ENCODE results near the gene OR4B1.

OR4B1 gene, protein sequence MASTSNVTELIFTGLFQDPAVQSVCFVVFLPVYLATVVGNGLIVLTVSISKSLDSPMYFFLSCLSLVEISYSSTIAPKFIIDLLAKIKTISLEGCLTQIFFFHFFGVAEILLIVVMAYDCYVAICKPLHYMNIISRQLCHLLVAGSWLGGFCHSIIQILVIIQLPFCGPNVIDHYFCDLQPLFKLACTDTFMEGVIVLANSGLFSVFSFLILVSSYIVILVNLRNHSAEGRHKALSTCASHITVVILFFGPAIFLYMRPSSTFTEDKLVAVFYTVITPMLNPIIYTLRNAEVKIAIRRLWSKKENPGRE

DNA sequence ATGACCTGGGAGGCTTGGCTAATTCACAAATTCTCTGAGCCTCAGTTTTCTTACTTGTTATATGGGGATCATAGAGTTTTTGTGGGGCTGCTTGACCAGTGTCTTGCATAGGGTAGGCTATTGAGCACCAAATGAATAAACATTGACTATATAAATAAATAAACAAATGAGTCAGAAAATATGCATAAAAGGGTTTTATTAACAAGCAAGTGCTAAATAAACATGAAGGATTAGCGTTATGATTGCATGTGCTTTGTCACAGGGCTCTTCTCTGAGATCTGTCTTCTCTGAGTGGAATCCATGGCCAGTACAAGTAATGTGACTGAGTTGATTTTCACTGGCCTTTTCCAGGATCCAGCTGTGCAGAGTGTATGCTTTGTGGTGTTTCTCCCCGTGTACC is at the start of gene OR4B1:
OR4B1 (plus strand) TSS at position 301 of the 400 bp plus-strand sequence; CDS start at position 301, 0 bp downstream.
- no peaks in the 10 kb centered on the region for H3K36me3 ChIP-seq (ENCODE audit: insufficient read depth, low read length)
- no peak within 1 kb of the TSS for H3K4me3 ChIP-seq (ENCODE audit: low read depth in 1 of 2, low read length in 2 of 2)
- no peak within 1 kb of the TSS for H3K27ac ChIP-seq (ENCODE audit: low read depth, low read length)
- H3K9ac ChIP-seq (ENCODE audit: low read length) = no peak within 1 kb of the TSS
- H3K4me1 ChIP-seq (ENCODE audit: insufficient read depth, low read length) = no peaks in the 10 kb centered on the region
- no peaks in the 10 kb centered on the region for H3K27me3 ChIP-seq (ENCODE audit: control insufficient read depth in 1 of 2, insufficient read depth in 2 of 2, low read length in 2 of 2)
- no peaks in the 10 kb centered on the region for H3K9me3 ChIP-seq (ENCODE audit: low read length)

GRCh38 chr11:48167380-48167779 is 49.2 kb upstream of the OR4B1 start:
- H3K9ac ChIP-seq (ENCODE audit: low read length) = no peak overlapping the region
- no peaks in the 10 kb centered on the region for H3K9me3 ChIP-seq (ENCODE audit: low read length)
- no peaks in the 10 kb centered on the region for H3K4me1 ChIP-seq (ENCODE audit: insufficient read depth, low read length)
- H3K27me3 ChIP-seq (ENCODE audit: control insufficient read depth in 1 of 2, insufficient read depth in 2 of 2, low read length in 2 of 2) = no peaks in the 10 kb centered on the region
- H3K27ac ChIP-seq (ENCODE audit: low read depth, low read length) = no peak overlapping the region
- H3K36me3 ChIP-seq (ENCODE audit: insufficient read depth, low read length) = peaks cover 7% of the 10 kb centered on the region
- no peak overlapping the region for H3K4me3 ChIP-seq (ENCODE audit: low read depth in 1 of 2, low read length in 2 of 2)

DNA sequence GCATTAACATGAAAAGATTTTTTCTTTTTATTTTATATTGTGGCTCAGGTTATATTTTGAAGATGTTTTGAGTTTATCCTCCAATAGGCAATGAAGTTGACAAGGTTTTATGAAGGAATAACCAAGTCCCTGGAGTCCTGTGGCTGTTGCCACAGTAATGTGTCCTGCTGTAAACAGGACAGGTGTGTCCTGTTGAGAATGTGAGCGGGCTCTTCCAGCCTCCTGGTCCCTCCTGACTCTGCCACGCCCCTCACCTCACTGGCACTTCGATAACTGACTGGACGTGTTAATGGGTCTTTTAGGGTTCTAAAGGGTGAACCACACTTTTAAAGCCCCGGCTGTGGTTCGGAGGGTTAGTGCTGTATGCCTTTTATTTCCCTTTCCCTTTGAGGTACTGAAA is 47.8 kb upstream of the OR4B1 start:
- Histone ChIP-seq H3K4me3 (ENCODE audit: low read depth in 1 of 2, low read length in 2 of 2) (no peak overlapping the region), H3K4me1 (ENCODE audit: insufficient read depth, low read length) (no peaks in the 10 kb centered on the region), H3K27me3 (ENCODE audit: control insufficient read depth in 1 of 2, insufficient read depth in 2 of 2, low read length in 2 of 2) (no peaks in the 10 kb centered on the region), H3K9me3 (ENCODE audit: low read length) (no peaks in the 10 kb centered on the region), H3K27ac (ENCODE audit: low read depth, low read length) (no peak overlapping the region), H3K9ac (ENCODE audit: low read length) (no peak overlapping the region), H3K36me3 (ENCODE audit: insufficient read depth, low read length) (peaks cover 5% of the 10 kb centered on the region)

DNA sequence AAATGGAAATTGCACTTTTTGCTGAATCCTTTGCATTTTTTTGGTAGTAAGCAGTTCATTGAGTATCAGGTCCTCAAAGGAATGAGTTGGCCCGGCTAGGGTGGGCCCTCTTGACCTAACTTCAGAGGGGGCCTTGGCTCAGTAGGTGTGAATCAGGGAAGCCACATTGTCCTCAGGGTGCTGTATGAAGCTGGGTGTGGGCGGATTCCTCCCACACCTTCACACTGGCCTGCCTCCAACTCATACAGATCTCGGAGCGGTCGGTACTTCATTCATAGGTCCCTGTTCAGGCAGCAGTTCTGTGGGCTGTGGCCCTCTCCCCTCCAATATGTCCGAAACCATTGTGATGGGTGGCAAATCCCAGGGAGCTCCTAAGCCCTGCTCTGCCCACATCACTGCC is 47.4 kb upstream of the OR4B1 start:
- H3K9me3 ChIP-seq (ENCODE audit: low read length) = no peaks in the 10 kb centered on the region
- no peak overlapping the region for H3K27ac ChIP-seq (ENCODE audit: low read depth, low read length)
- H3K9ac ChIP-seq (ENCODE audit: low read length) = no peak overlapping the region
- H3K4me3 ChIP-seq (ENCODE audit: low read depth in 1 of 2, low read length in 2 of 2) = no peak overlapping the region
- H3K4me1 ChIP-seq (ENCODE audit: insufficient read depth, low read length) = no peaks in the 10 kb centered on the region
- H3K27me3 ChIP-seq (ENCODE audit: control insufficient read depth in 1 of 2, insufficient read depth in 2 of 2, low read length in 2 of 2) = no peaks in the 10 kb centered on the region
- H3K36me3 ChIP-seq (ENCODE audit: insufficient read depth, low read length) = peaks cover under 1% of the 10 kb centered on the region

- no peaks in the 10 kb centered on the region for H3K9me3 ChIP-seq (ENCODE audit: low read length)
- H3K36me3 ChIP-seq (ENCODE audit: insufficient read depth, low read length) = no peaks in the 10 kb centered on the region
- no peaks in the 10 kb centered on the region for H3K4me1 ChIP-seq (ENCODE audit: insufficient read depth, low read length)
- no peak overlapping the region for H3K9ac ChIP-seq (ENCODE audit: low read length)
- no peaks in the 10 kb centered on the region for H3K27me3 ChIP-seq (ENCODE audit: control insufficient read depth in 1 of 2, insufficient read depth in 2 of 2, low read length in 2 of 2)
- H3K27ac ChIP-seq (ENCODE audit: low read depth, low read length) = no peak overlapping the region
- H3K4me3 ChIP-seq (ENCODE audit: low read depth in 1 of 2, low read length in 2 of 2) = no peak overlapping the region
Observed at GRCh38 chr11:48169717-48170116, 46.9 kb upstream of the OR4B1 start.

DNA sequence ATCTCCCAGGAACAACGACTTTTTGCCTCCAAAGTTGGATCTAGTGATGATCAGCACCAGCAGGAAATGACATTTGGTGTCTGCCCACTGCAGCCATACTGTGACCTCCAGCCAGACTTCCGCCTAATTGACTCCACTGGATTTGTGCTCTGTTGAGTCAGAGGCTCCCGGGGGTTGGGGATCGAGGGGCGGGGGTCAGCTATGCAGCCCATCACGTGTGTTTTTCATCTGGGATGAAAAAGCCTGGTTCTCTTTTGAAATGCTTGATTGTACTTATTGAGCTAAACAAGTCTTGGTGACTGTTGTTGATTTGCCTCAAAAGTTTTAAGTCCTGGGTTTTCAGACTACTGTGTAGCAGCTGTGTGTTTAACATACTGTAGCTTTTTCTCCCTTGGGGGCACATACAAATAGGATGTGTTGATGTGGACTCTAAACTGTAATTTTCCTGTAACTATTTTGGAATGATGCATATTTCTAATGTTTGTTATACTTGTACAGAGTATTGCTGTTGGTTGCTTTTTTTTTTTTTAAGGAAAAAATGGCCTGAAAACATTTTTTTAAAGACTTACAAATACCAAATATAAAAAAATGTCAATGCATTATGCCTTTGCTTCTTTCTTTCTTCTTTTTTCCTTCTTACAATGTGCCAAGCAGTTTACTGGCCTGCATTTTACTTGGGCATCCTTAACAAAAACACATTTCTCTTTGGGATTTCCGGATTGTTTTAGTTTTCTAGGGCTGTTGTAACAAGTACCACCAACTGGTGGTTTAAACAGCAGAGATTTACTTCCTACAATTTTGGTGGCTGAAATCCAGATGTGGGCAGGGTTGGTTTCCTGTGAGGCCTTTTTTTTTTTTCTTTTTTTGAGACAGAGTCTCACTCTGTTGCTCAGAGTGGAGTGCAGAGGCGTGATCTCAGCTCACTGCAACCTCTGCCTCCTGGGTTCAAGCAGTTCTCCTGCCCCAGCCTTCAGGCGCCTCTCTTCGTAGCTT is 46.1 kb upstream of the OR4B1 start:
- no peak overlapping the region for H3K27ac ChIP-seq (ENCODE audit: low read depth, low read length)

DNA sequence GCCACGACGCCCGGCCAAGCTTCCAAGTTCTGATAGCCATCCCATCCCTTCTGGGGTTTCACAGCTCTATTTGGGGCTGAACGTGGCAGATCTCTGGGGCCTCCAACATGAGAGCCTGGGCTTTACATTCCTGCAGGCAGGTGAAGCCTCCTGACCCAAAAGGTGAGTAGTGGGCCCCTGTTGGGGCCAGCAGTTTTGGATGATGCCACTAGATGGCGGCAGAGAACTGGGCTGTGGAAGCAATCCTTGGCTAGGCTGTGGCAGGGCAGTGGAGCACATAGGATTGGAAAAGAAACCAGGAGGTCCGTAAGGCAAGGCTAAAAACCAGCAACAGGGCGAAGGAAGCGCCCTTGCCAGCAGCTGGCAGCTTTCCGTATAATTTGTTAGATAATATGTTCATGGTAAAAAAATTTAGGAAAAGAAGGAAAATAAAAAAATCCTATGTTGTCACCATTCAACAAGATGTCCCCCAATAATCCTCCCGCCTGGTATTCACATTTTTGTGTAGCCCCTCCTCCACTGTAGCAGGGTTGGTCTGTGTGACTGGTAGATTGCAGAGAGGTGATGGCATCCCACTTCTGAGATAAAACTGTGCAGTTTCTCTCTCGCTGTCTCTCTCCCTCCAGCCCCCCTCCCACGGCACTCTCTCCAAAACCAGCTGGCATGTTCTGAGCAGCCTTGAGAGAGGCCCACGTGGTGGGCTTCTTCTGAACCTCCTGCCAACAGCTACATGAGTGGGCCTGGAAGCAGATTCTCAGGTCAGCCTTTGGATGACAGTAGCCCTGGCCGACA is 43.6 kb upstream of the OR4B1 start:
- no peak overlapping the region for H3K27ac ChIP-seq (ENCODE audit: low read depth, low read length)
- H3K9me3 ChIP-seq (ENCODE audit: low read length) = no peaks in the 10 kb centered on the region
- no peak overlapping the region for H3K9ac ChIP-seq (ENCODE audit: low read length)
- no peaks in the 10 kb centered on the region for H3K4me1 ChIP-seq (ENCODE audit: insufficient read depth, low read length)
- no peak overlapping the region for H3K4me3 ChIP-seq (ENCODE audit: low read depth in 1 of 2, low read length in 2 of 2)
- no peaks in the 10 kb centered on the region for H3K27me3 ChIP-seq (ENCODE audit: control insufficient read depth in 1 of 2, insufficient read depth in 2 of 2, low read length in 2 of 2)
- H3K36me3 ChIP-seq (ENCODE audit: insufficient read depth, low read length) = no peaks in the 10 kb centered on the region

More for the DNA sequence above, 46.1 kb upstream of the OR4B1 start:
- no peak overlapping the region for H3K9ac ChIP-seq (ENCODE audit: low read length)
- no peaks in the 10 kb centered on the region for H3K27me3 ChIP-seq (ENCODE audit: control insufficient read depth in 1 of 2, insufficient read depth in 2 of 2, low read length in 2 of 2)
- no peaks in the 10 kb centered on the region for H3K9me3 ChIP-seq (ENCODE audit: low read length)
- H3K4me3 ChIP-seq (ENCODE audit: low read depth in 1 of 2, low read length in 2 of 2) = no peak overlapping the region
- H3K4me1 ChIP-seq (ENCODE audit: insufficient read depth, low read length) = no peaks in the 10 kb centered on the region
- no peaks in the 10 kb centered on the region for H3K36me3 ChIP-seq (ENCODE audit: insufficient read depth, low read length)

- Histone ChIP-seq H3K36me3 (ENCODE audit: insufficient read depth, low read length) (no peaks in the 10 kb centered on the region), H3K4me1 (ENCODE audit: insufficient read depth, low read length) (no peaks in the 10 kb centered on the region), H3K27ac (ENCODE audit: low read depth, low read length) (no peak overlapping the region)
Observed at GRCh38 chr11:48177661-48178060, 38.9 kb upstream of the OR4B1 start.

DNA sequence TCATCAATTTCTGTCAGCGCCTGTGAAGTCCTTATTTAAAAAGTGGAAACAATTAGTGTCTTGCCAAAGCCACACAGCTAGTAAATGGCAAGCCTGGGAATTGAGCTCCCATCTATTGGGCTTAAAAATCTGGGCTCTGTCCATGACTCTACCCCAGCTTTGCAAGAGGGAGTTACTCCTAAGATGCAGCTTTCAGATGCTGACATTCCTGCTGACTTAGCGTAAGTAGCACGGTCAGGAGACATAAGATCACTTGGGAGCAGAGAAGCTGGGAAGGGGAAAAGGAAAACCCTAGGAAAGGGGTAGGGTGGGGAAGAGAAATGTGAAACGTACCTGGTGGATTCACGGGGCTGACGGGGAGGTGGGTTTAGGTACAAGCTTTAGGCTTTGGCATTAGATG is 36.0 kb upstream of the OR4B1 start:
- Histone ChIP-seq H3K27me3 (ENCODE audit: control insufficient read depth in 1 of 2, insufficient read depth in 2 of 2, low read length in 2 of 2) (no peaks in the 10 kb centered on the region), H3K4me1 (ENCODE audit: insufficient read depth, low read length) (no peaks in the 10 kb centered on the region), H3K4me3 (ENCODE audit: low read depth in 1 of 2, low read length in 2 of 2) (no peak overlapping the region), H3K9ac (ENCODE audit: low read length) (no peak overlapping the region), H3K27ac (ENCODE audit: low read depth, low read length) (no peak overlapping the region), H3K9me3 (ENCODE audit: low read length) (no peaks in the 10 kb centered on the region), H3K36me3 (ENCODE audit: insufficient read depth, low read length) (no peaks in the 10 kb centered on the region)

More at GRCh38 chr11:48177661-48178060, 38.9 kb upstream of the OR4B1 start:
- H3K27me3 ChIP-seq (ENCODE audit: control insufficient read depth in 1 of 2, insufficient read depth in 2 of 2, low read length in 2 of 2) = no peaks in the 10 kb centered on the region
- H3K4me3 ChIP-seq (ENCODE audit: low read depth in 1 of 2, low read length in 2 of 2) = no peak overlapping the region
- H3K9me3 ChIP-seq (ENCODE audit: low read length) = no peaks in the 10 kb centered on the region
- H3K9ac ChIP-seq (ENCODE audit: low read length) = no peak overlapping the region

DNA sequence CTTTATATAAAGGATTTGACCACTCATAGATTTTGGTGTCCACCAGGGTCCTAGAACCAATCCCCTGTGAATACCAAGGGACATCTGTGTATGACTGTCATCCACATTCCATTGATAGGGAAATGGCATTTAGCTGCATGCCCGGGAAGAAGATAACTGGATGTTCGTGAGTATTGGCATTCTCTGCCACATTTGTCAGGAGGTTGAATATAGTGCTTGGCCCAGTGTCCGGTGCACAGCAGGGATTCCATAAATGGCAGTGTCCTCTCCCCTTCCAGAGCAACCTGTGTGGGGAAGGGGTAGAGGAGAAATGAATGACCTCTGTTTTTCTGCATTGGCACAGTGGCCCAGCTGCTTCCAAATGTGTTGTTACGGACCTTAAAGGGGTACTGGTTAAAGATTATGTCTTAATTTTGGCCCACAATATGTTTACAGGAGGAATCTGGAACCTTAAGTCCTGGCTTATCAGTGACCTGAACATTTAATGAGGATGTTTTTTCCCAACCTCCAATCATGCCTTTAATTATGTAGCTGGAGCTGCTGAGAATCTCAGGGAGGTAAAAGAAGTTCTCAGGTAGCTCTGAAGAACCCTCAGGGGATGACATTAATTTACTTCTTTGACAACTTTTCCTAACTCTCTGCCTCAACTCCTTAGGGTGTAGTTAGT is 33.6 kb upstream of the OR4B1 start:
- Histone ChIP-seq H3K9me3 (ENCODE audit: low read length) (no peaks in the 10 kb centered on the region), H3K27me3 (ENCODE audit: control insufficient read depth in 1 of 2, insufficient read depth in 2 of 2, low read length in 2 of 2) (no peaks in the 10 kb centered on the region), H3K27ac (ENCODE audit: low read depth, low read length) (no peak overlapping the region), H3K9ac (ENCODE audit: low read length) (no peak overlapping the region), H3K4me1 (ENCODE audit: insufficient read depth, low read length) (no peaks in the 10 kb centered on the region), H3K4me3 (ENCODE audit: low read depth in 1 of 2, low read length in 2 of 2) (no peak overlapping the region), H3K36me3 (ENCODE audit: insufficient read depth, low read length) (no peaks in the 10 kb centered on the region)
